KMS-11 (cell line): ENCODE measurements around the gene CSNK1G2.

Source experiments
- H2AFZ ChIP-seq: fragments of 200-600 bp; sonication (generic); 2 replicates; pipeline ENCODE4 v1.6.1; 2016; ENCODE audit warnings: antibody characterized with exemption, mixed run types, low read depth
- H3K27ac ChIP-seq: fragments of 200-600 bp; sonication (generic); 2 replicates; pipeline ENCODE4 v1.6.1; 2016; ENCODE audit warnings: mild to moderate bottlenecking, mixed run types
- H3K27me3 ChIP-seq: fragments of 200-600 bp; sonication (generic); 2 replicates; pipeline ENCODE4 v1.6.1; 2017; ENCODE audit warnings: mild to moderate bottlenecking, low read depth, mixed run types, moderate library complexity; ENCODE audit not compliant: insufficient read depth
- H3K36me3 ChIP-seq: fragments of 200-600 bp; sonication (generic); 2 replicates; pipeline ENCODE4 v1.6.1; 2017; ENCODE audit warnings: mild to moderate bottlenecking, mixed run types; ENCODE audit not compliant: insufficient read depth
- H3K4me1 ChIP-seq: fragments of 200-600 bp; sonication (generic); 2 replicates; pipeline ENCODE4 v1.6.1; 2016; ENCODE audit warnings: mild to moderate bottlenecking, low read depth, mixed run types; ENCODE audit not compliant: poor library complexity, severe bottlenecking
- H3K4me2 ChIP-seq: fragments of 200-600 bp; sonication (generic); 2 replicates; pipeline ENCODE4 v1.7.0; 2016; ENCODE audit warnings: mild to moderate bottlenecking, mixed run types
- H3K4me3 ChIP-seq: fragments of 200-600 bp; sonication (generic); IDR thresholded peaks from 2 replicates; pipeline ENCODE4 v1.6.1; 2017; ENCODE audit warnings: low read depth, low read length, mixed read lengths; ENCODE audit not compliant: insufficient read depth
- H3K79me2 ChIP-seq: fragments of 200-600 bp; sonication (generic); 2 replicates; pipeline ENCODE4 v1.6.1; 2016; ENCODE audit warnings: low read depth, mixed run types; ENCODE audit not compliant: insufficient read depth
- H3K9ac ChIP-seq: fragments of 200-600 bp; sonication (generic); 2 replicates; pipeline ENCODE4 v1.6.1; 2016; ENCODE audit warnings: mild to moderate bottlenecking, mixed run types
- H4K20me1 ChIP-seq: fragments of 200-600 bp; sonication (generic); 2 replicates; pipeline ENCODE4 v1.6.1; 2016; ENCODE audit warnings: mild to moderate bottlenecking, mixed run types; ENCODE audit not compliant: insufficient read depth
- TF ChIP-seq, protein P1 (sequence below): fragments of 200-600 bp; sonication (generic); conservative IDR thresholded peaks from 2 replicates; pipeline ENCODE4 v1.6.1; 2017; ENCODE audit warnings: low read depth, mild to moderate bottlenecking, antibody characterized with exemption, low read length, moderate library complexity, mixed read lengths

The CSNK1G2 gene

DNA sequence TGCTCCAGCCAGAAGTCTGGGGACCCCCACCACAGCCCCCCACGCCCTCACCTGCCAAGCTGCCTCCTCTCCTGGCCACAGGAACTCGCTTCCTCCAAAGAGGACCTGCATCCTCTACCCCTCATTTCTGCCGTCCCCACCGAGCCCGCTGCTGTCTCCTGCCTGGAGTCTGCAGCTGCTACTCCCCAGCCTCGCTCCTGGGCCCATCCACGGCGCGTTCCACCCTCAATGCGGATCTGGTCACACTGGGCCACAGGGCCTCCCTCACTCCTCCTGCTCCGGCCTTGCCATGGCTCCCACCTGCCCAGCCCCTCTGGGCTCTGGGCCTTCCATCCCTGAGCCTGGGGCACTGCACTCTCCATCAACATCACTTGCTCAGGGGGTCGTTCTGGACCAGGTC, 70.2 kb downstream of the CSNK1G2 start:
- TF ChIP-seq, protein P1, sequence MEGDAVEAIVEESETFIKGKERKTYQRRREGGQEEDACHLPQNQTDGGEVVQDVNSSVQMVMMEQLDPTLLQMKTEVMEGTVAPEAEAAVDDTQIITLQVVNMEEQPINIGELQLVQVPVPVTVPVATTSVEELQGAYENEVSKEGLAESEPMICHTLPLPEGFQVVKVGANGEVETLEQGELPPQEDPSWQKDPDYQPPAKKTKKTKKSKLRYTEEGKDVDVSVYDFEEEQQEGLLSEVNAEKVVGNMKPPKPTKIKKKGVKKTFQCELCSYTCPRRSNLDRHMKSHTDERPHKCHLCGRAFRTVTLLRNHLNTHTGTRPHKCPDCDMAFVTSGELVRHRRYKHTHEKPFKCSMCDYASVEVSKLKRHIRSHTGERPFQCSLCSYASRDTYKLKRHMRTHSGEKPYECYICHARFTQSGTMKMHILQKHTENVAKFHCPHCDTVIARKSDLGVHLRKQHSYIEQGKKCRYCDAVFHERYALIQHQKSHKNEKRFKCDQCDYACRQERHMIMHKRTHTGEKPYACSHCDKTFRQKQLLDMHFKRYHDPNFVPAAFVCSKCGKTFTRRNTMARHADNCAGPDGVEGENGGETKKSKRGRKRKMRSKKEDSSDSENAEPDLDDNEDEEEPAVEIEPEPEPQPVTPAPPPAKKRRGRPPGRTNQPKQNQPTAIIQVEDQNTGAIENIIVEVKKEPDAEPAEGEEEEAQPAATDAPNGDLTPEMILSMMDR: no peak

DNA sequence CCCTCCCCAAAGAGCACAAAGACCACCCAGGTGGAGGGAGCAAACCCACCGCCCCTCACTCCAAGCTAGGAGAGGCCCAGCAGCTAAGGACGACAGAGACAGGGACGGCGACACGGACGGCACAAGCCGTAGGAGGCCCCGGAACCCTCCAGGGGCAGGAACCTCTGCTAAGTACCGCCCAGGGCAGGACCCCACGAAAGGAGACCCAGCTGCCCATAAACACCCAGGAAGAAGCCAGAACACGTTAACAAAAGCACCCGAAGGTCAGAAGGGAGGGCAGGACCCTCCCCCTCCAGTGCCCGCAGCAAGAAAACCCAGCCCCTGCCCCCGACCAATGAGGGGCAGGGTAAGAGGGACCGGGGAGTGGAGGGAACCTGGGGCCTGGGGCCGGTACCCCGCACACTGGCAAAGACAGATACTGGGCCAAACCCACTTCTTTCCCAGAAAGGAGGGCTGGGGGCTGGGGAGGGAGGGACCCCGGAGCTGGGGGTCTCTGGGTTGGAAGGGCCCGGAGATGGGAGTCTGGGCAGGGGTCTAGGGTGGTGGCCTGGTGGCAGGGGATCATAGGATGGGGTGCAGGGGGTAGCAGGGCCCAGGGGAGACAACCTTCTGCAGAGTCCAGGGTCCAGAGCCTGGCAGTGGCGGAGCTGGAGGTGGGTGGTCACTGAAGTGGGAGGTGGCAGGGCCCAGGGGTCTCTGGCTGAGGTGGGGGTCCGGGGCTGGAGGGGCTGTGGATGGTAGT, 72.1 kb downstream of the CSNK1G2 start:
- Histone ChIP-seq H3K9ac (no peak overlapping the region), H3K27ac (no peak overlapping the region), H4K20me1 (no peaks in the 10 kb centered on the region), H3K79me2 (peaks cover 21% of the 10 kb centered on the region; the same call in 1 of the 2 replicates), H3K4me2 (no peak overlapping the region), H2AFZ (no peak overlapping the region), H3K4me3 (no peak overlapping the region), H3K4me1 (no peaks in the 10 kb centered on the region), H3K27me3 (no peaks in the 10 kb centered on the region), H3K36me3 (no peaks in the 10 kb centered on the region)
- TF ChIP-seq, protein P1: no peak

More for the DNA sequence above, 70.2 kb downstream of the CSNK1G2 start:
- H4K20me1 ChIP-seq: no peaks in the 10 kb centered on the region
- H3K79me2 ChIP-seq: peaks cover 28% of the 10 kb centered on the region; the same call in 1 of the 2 replicates
- no peaks in the 10 kb centered on the region for H3K36me3 ChIP-seq
- no peak overlapping the region for H3K4me2 ChIP-seq
- no peak overlapping the region for H3K9ac ChIP-seq
- H2AFZ ChIP-seq: no peak overlapping the region
- no peak overlapping the region for H3K4me3 ChIP-seq
- H3K27ac ChIP-seq: no peak overlapping the region
- H3K27me3 ChIP-seq: no peaks in the 10 kb centered on the region
- H3K4me1 ChIP-seq: no peaks in the 10 kb centered on the region

DNA sequence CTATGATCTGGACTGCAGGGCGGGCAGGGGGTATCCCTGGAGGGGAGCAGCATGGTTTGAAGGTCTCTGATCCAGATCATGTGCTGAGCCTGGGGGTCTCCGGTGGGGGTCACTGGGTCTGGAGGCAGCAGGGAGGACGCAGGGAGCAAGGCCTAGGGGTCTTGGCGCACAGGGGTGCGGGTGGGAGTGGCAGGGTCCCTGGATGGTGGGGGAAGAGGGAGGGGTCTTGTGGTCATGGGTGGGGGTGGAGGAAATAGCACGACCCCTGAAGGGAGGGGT, 72.7 kb downstream of the CSNK1G2 start:
- TF ChIP-seq, protein P1: no peak
- no peaks in the 10 kb centered on the region for H3K36me3 ChIP-seq
- H2AFZ ChIP-seq: no peak overlapping the region
- H3K4me1 ChIP-seq: no peaks in the 10 kb centered on the region
- no peaks in the 10 kb centered on the region for H4K20me1 ChIP-seq
- no peak overlapping the region for H3K9ac ChIP-seq
- no peaks in the 10 kb centered on the region for H3K27me3 ChIP-seq
- H3K27ac ChIP-seq: no peak overlapping the region
- H3K79me2 ChIP-seq: peaks cover 21% of the 10 kb centered on the region; the same call in 1 of the 2 replicates
- H3K4me3 ChIP-seq: no peak overlapping the region
- H3K4me2 ChIP-seq: no peak overlapping the region

DNA sequence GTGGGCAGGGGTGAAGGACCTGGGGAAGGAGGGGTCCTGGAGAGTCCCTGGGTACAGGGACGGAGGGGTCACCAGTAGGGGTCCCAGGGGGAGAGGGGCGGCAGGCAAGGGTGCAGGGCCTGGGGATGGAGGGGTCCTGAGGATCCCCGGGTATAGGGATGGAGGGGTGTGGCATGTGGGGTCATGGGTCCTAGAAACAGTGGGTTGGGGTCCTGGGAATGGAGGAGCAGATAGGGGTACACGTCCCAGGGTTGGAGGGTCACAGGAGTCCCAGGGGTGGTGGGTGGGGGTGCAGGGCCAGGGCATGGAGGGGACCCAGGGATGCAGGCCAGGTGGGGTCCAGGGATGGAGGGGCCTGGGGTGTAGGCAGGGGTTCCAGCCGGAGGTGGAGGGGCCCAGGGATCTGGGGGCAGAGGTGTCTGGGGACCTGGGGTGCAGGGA, 73.2 kb downstream of the CSNK1G2 start:
- no peaks in the 10 kb centered on the region for H3K27me3 ChIP-seq
- peak overlapping the region; percentile 57; the same call in 1 of the 2 replicates for H3K4me2 ChIP-seq
- peaks cover 21% of the 10 kb centered on the region; the same call in 1 of the 2 replicates for H3K79me2 ChIP-seq
- peaks cover 2% of the 10 kb centered on the region for H3K4me1 ChIP-seq
- no peaks in the 10 kb centered on the region for H3K36me3 ChIP-seq
- no peak overlapping the region for H3K27ac ChIP-seq
- TF ChIP-seq, protein P1: no peak
- no peak overlapping the region for H2AFZ ChIP-seq
- no peak overlapping the region; the same call in 1 of the 2 replicates for H3K9ac ChIP-seq
- no peak overlapping the region for H3K4me3 ChIP-seq
- no peaks in the 10 kb centered on the region for H4K20me1 ChIP-seq
